Stimulated activated CD8-positive, alpha-beta memory T cell treated with anti-CD3 and anti-CD28 coated beads, Interleukin-4, amount 100 ng/mL, for 1 hour (primary cell): ENCODE results near the gene RMI2.

Experiments
- DNase-seq, 2 donors: peaks; one replicate each; pipeline ENCODE4 v3.0.0-alpha.2; 2020; ENCODE audit warnings: low read depth in 2 of 2, low spot score in 1 of 2

RMI2 gene

GRCh38 chr16:11396241-11397048 is 51.2 kb downstream of the RMI2 start:
- peak; percentile 43 to 44 for DNase-seq

GRCh38 chr16:11398136-11398535 is 52.9 kb downstream of the RMI2 start:
- no peak for DNase-seq

- DNase-seq = no peak
These were observed 53.6 kb downstream of the RMI2 start for GRCh38 chr16:11398851-11399250.

GRCh38 chr16:11399261-11399831 is 54.1 kb downstream of the RMI2 start:
- DNase-seq = no peak

- no peak for DNase-seq
These were observed 54.8 kb downstream of the RMI2 start for GRCh38 chr16:11400076-11400475.
